HCT116 (cell line): ENCODE measurements around the gene ATP8A2. TPM values are rescaled to one million over a fixed set of nuclear protein-coding genes. Genes with fewer than 3 reads are reported as not detected.

ENCODE experiments used
- ATAC-seq: fragments of 200-7000 bp; cut with Tn5 transposase; 2 replicates; pipeline ENCODE4 v1.9.1; 2020; ENCODE audit warnings: mild to moderate bottlenecking, moderate library complexity
- BruUV-seq: library from RNA; stranded (reverse); fragments of 400-500 nt; replicated peaks from 2 replicates; lab custom pipeline; 2021; lab: Mats Ljungman, UMichigan
- CTCF ChIA-PET: fragments of 300-600 bp; sonication (Branson Sonifier 250); formaldehyde crosslinking; loops from one replicate; lab custom pipeline; 2021; ENCODE audit warnings: antibody characterized with exemption; lab: Charles Lee
- POLR2A ChIA-PET: fragments of 300-600, 350-600 bp; sonication (Branson Sonifier 250); formaldehyde crosslinking; loops from one replicate; lab custom pipeline; 2021; ENCODE audit warnings: antibody characterized with exemption; lab: Charles Lee
- RAD21 ChIA-PET, 2 experiments: fragments of 300-600 bp; sonication (Branson Sonifier 250); formaldehyde crosslinking; loops; one replicate each; lab custom pipeline; 2023; ENCODE audit warnings: low total read pairs in 2 of 2; ENCODE audit not compliant: uncharacterized antibody in 2 of 2, unreplicated experiment in 2 of 2, low non-redundant PET in 1 of 2; lab: Charles Lee
- DNase-seq: peaks from one replicate; pipeline ENCODE4 v3.0.0-alpha.2; 2010; ENCODE audit warnings: low read depth, low spot score
- H2AFZ ChIP-seq: fragments of 200-600 bp; shearing (Covaris generic), sonication (generic); 2 replicates; pipeline ENCODE4 v1.6.1; 2017; ENCODE audit warnings: low read depth, mixed run types, mixed read lengths, antibody characterized with exemption, low read length; ENCODE audit not compliant: poor library complexity, severe bottlenecking
- H3K27ac ChIP-seq: 2 replicates; pipeline ENCODE4 v1.5.1; 2012; ENCODE audit warnings: low read depth, low read length
- H3K27me3 ChIP-seq: fragments of 200-600 bp; sonication (generic); 2 replicates; pipeline ENCODE4 v1.6.1; 2016; ENCODE audit warnings: mixed run types, low read length, mixed read lengths; ENCODE audit not compliant: insufficient read depth
- H3K36me3 ChIP-seq, 2 experiments: fragments of 200-500 bp in 1 of 2; fragments of 200-600 bp in 1 of 2; sonication (Bioruptor generic) in 1 of 2; sonication (generic) in 1 of 2; 2 replicates each; pipeline versions ENCODE4 v1.5.1 to v1.6.1; 2014 to 2016; ENCODE audit warnings: low read length in 2 of 2, inconsistent platforms in 1 of 2, mixed read lengths in 1 of 2, mixed run types in 1 of 2; ENCODE audit not compliant: insufficient read depth in 2 of 2, control insufficient read depth in 1 of 2
- H3K4me1 ChIP-seq, 2 experiments: fragments of 200-600 bp in 1 of 2; sonication (generic) in 1 of 2; 2 replicates each; pipeline versions ENCODE4 v1.5.1 to v1.6.1; 2012 to 2017; ENCODE audit warnings: low read length in 2 of 2, inconsistent platforms in 1 of 2, mild to moderate bottlenecking in 1 of 2, mixed read lengths in 1 of 2, mixed run types in 1 of 2, moderate library complexity in 1 of 2; ENCODE audit not compliant: insufficient read depth in 2 of 2, control insufficient read depth in 1 of 2
- H3K4me2 ChIP-seq: fragments of 200-600 bp; sonication (generic); 2 replicates; pipeline ENCODE4 v1.6.1; 2017; ENCODE audit warnings: mixed run types, low read length, mixed read lengths
- H3K4me3 ChIP-seq, 2 experiments: fragments of 200-600 bp in 1 of 2; sonication (generic) in 1 of 2; replicated peaks in 1 of 2; 2 replicates each; pipeline ENCODE4 v1.5.1; 2011 to 2016; ENCODE audit warnings: low read length in 2 of 2, control low read depth in 1 of 2, low read depth in 1 of 2, mild to moderate bottlenecking in 1 of 2, mixed read lengths in 1 of 2, mixed run types in 1 of 2
- H3K79me2 ChIP-seq: fragments of 200-600 bp; sonication (generic); 2 replicates; pipeline ENCODE4 v1.6.1; 2017; ENCODE audit warnings: mild to moderate bottlenecking, mixed run types, low read length, moderate library complexity, mixed read lengths; ENCODE audit not compliant: insufficient read depth
- H3K9ac ChIP-seq: fragments of 200-600 bp; sonication (generic); 2 replicates; pipeline ENCODE4 v1.6.1; 2016; ENCODE audit warnings: low read length, mixed read lengths
- H3K9me2 ChIP-seq: fragments of 200-600 bp; sonication (generic), shearing (Covaris generic); 2 replicates; pipeline ENCODE4 v1.6.1; 2017; ENCODE audit warnings: mixed run types, mild to moderate bottlenecking, moderate library complexity; ENCODE audit not compliant: insufficient read depth
- H3K9me3 ChIP-seq, 2 experiments: fragments of 200-500 bp in 1 of 2; fragments of 200-600 bp in 1 of 2; sonication (Bioruptor generic) in 1 of 2; sonication (generic) in 1 of 2; 2 replicates each; pipeline ENCODE4 v1.6.1; 2014 to 2017; ENCODE audit warnings: low read length in 2 of 2, mixed read lengths in 2 of 2, inconsistent platforms in 1 of 2, low read depth in 1 of 2, mild to moderate bottlenecking in 1 of 2, mixed run types in 1 of 2, moderate library complexity in 1 of 2; ENCODE audit not compliant: control insufficient read depth in 1 of 2, insufficient read depth in 1 of 2
- H4K20me1 ChIP-seq: fragments of 200-600 bp; sonication (generic), shearing (Covaris generic); 2 replicates; pipeline ENCODE4 v1.6.1; 2017; ENCODE audit warnings: mixed run types, mild to moderate bottlenecking, moderate library complexity; ENCODE audit not compliant: insufficient read depth
- CEBPB ChIP-seq: IDR thresholded peaks from 2 replicates; pipeline ENCODE4 v1.6.1; 2012; ENCODE audit warnings: low read depth
- ELF1 ChIP-seq: IDR thresholded peaks from 2 replicates; pipeline ENCODE4 v1.6.1; 2012; ENCODE audit warnings: low read depth, borderline replicate concordance
- EZH2phosphoT487 ChIP-seq: fragments of 200-600 bp; IDR thresholded peaks from 2 replicates; pipeline ENCODE4 v1.6.1; 2018; ENCODE audit warnings: antibody characterized with exemption, borderline replicate concordance
- POLR2AphosphoS5 ChIP-seq: IDR thresholded peaks from 2 replicates; pipeline ENCODE4 v1.6.1; 2011; ENCODE audit warnings: mild to moderate bottlenecking, low read depth, low read length, moderate library complexity
- RAD21 ChIP-seq: IDR thresholded peaks from 2 replicates; pipeline ENCODE4 v1.6.1; 2012; ENCODE audit warnings: low read depth, mild to moderate bottlenecking
- TCF7L2 ChIP-seq: IDR thresholded peaks from 2 replicates; pipeline ENCODE4 v1.7.0; 2011; ENCODE audit warnings: borderline replicate concordance, inconsistent platforms; ENCODE audit not compliant: insufficient read depth, insufficient read length; ENCODE audit errors: extremely low read depth
- ZFX ChIP-seq: fragments of 450-650 bp; IDR thresholded peaks from 2 replicates; pipeline ENCODE4 v1.6.1; 2017
- intact Hi-C: fragments of 100-400 bp; cut with micrococcal nuclease; formaldehyde crosslinking; loops from 2 replicates; pipeline ENCODE4 v1.10.0; 2022
- total RNA-seq: library from RNA; stranded (reverse); gene quantifications from one replicate; pipeline ENCODE4 v1.2.1, GENCODE V29; 2021; ENCODE audit not compliant: unreplicated experiment
- TF ChIP-seq, protein P1 (sequence below): IDR thresholded peaks from 2 replicates; pipeline ENCODE4 v1.6.1; 2012
- TF ChIP-seq, protein P2 (sequence below): IDR thresholded peaks from 2 replicates; pipeline ENCODE4 v1.6.1; 2011; ENCODE audit warnings: mild to moderate bottlenecking, low read length, moderate library complexity; ENCODE audit not compliant: insufficient replicate concordance; ENCODE audit errors: extremely low read depth
- TF ChIP-seq, protein P3 (sequence below): IDR thresholded peaks from 2 replicates; pipeline ENCODE4 v1.6.1; 2012; ENCODE audit warnings: low read depth

Gene ATP8A2
- total RNA-seq, 1 experiment from 2014 or later, result not detected

DNA sequence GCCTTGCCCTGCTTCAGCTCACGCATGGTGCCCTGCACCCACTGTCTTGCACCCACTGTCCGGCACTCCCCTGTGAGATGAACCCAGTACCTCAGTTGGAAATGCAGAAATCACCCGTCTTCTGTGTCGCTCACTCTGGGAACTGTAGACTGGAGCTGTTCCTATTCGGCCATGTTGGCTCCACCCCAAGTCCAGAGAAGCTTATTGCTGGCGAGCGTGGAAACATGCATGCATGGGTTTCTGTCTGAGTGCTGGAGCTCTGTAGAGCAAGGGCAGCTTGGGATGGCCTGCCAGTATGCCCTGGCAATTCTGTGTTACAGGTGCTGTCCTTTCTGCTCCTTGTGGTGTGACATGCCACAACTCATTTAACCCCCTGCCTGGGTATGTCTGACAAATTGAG lies 527.2 kb downstream of the ATP8A2 start:
- Histone ChIP-seq H4K20me1 (no peaks in the 10 kb centered on the region), H3K79me2 (no peaks in the 10 kb centered on the region), H3K27ac (no peak overlapping the region), H2AFZ (no peak overlapping the region), H3K4me2 (no peak overlapping the region), H3K36me3 (no peaks in the 10 kb centered on the region), H3K4me3 (no peak overlapping the region), H3K4me1 (no peaks in the 10 kb centered on the region), H3K9me3 (no peaks in the 10 kb centered on the region), H3K9me2 (no peaks in the 10 kb centered on the region), H3K27me3 (peaks cover 25% of the 10 kb centered on the region), H3K9ac (no peak overlapping the region)
- ATAC-seq (no peak), DNase-seq (no peak)
- BruUV-seq, result no TSS peak
- intact Hi-C loops, result no loop called here
- TF ChIP-seq ELF1, result no peak
- no peak for TF ChIP-seq EZH2phosphoT487
- TF ChIP-seq CEBPB, result no peak
- no peak for TF ChIP-seq TCF7L2
- TF ChIP-seq, protein P1, sequence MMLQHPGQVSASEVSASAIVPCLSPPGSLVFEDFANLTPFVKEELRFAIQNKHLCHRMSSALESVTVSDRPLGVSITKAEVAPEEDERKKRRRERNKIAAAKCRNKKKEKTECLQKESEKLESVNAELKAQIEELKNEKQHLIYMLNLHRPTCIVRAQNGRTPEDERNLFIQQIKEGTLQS, result no peak
- TF ChIP-seq POLR2AphosphoS5, result no peak
- TF ChIP-seq, protein P2, sequence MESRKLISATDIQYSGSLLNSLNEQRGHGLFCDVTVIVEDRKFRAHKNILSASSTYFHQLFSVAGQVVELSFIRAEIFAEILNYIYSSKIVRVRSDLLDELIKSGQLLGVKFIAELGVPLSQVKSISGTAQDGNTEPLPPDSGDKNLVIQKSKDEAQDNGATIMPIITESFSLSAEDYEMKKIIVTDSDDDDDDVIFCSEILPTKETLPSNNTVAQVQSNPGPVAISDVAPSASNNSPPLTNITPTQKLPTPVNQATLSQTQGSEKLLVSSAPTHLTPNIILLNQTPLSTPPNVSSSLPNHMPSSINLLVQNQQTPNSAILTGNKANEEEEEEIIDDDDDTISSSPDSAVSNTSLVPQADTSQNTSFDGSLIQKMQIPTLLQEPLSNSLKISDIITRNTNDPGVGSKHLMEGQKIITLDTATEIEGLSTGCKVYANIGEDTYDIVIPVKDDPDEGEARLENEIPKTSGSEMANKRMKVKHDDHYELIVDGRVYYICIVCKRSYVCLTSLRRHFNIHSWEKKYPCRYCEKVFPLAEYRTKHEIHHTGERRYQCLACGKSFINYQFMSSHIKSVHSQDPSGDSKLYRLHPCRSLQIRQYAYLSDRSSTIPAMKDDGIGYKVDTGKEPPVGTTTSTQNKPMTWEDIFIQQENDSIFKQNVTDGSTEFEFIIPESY, result no peak
- TF ChIP-seq, protein P3, sequence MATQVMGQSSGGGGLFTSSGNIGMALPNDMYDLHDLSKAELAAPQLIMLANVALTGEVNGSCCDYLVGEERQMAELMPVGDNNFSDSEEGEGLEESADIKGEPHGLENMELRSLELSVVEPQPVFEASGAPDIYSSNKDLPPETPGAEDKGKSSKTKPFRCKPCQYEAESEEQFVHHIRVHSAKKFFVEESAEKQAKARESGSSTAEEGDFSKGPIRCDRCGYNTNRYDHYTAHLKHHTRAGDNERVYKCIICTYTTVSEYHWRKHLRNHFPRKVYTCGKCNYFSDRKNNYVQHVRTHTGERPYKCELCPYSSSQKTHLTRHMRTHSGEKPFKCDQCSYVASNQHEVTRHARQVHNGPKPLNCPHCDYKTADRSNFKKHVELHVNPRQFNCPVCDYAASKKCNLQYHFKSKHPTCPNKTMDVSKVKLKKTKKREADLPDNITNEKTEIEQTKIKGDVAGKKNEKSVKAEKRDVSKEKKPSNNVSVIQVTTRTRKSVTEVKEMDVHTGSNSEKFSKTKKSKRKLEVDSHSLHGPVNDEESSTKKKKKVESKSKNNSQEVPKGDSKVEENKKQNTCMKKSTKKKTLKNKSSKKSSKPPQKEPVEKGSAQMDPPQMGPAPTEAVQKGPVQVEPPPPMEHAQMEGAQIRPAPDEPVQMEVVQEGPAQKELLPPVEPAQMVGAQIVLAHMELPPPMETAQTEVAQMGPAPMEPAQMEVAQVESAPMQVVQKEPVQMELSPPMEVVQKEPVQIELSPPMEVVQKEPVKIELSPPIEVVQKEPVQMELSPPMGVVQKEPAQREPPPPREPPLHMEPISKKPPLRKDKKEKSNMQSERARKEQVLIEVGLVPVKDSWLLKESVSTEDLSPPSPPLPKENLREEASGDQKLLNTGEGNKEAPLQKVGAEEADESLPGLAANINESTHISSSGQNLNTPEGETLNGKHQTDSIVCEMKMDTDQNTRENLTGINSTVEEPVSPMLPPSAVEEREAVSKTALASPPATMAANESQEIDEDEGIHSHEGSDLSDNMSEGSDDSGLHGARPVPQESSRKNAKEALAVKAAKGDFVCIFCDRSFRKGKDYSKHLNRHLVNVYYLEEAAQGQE, result no peak
- no peak for TF ChIP-seq ZFX
- TF ChIP-seq RAD21, result no peak
- ChIA-PET POLR2A (no interaction called here), RAD21 (no interaction called here), CTCF (no interaction called here)
